IMR-90 (cell line): ENCODE data around the gene FUBP1. TPM values are rescaled to one million over a fixed set of nuclear protein-coding genes. Genes with fewer than 3 reads are reported as not detected.
"Not testable (repeated sequence)": the region's sequence is repeated elsewhere in the genome, so short reads cannot be mapped to it uniquely, and the experiment has no call there.

Experiments
- ATAC-seq: fragments of 200-7000 bp; cut with Tn5 transposase; 2 replicates; pipeline ENCODE4 v1.9.1; 2020; ENCODE audit warnings: low read depth, mild to moderate bottlenecking, moderate library complexity
- BruUV-seq: library from RNA; stranded (reverse); fragments of 400-500 nt; replicated peaks from 2 replicates; lab custom pipeline; 2021; lab: Mats Ljungman, UMichigan
- CTCF ChIA-PET: fragments of 300-600 bp; formaldehyde crosslinking; extraction: SDS; loops from one replicate; lab custom pipeline; 2021; ENCODE audit warnings: antibody characterized with exemption; lab: Yijun Ruan, JAX
- POLR2A ChIA-PET: fragments of 300-600 bp; sonication (Branson Sonifier 250); formaldehyde crosslinking; loops from one replicate; lab custom pipeline; 2022; ENCODE audit warnings: antibody characterized with exemption; ENCODE audit not compliant: unreplicated experiment; lab: Charles Lee
- DNase-seq: peaks from one replicate; pipeline ENCODE4 v3.0.0; 2013
- H2AFZ ChIP-seq: replicated peaks from 2 replicates; pipeline ENCODE3; 2013; ENCODE audit warnings: low read length, mild to moderate bottlenecking; ENCODE audit not compliant: poor library complexity
- H2AK5ac ChIP-seq: 2 replicates; pipeline ENCODE4 v1.6.1; 2013; ENCODE audit warnings: low read depth, low read length, inconsistent platforms
- H2AK9ac ChIP-seq: replicated peaks from 2 replicates; pipeline ENCODE3; 2013; ENCODE audit warnings: mild to moderate bottlenecking, low read depth, low read length, moderate library complexity; ENCODE audit not compliant: poor library complexity
- H2BK120ac ChIP-seq: 2 replicates; pipeline ENCODE4 v1.6.1; 2013; ENCODE audit warnings: low read depth, low read length, inconsistent platforms
- H2BK15ac ChIP-seq: 3 replicates; pipeline ENCODE4 v1.6.1; 2013; ENCODE audit warnings: low read depth, low read length, inconsistent platforms
- H2BK20ac ChIP-seq: 2 replicates; pipeline ENCODE4 v1.6.1; 2013; ENCODE audit warnings: low read depth, mild to moderate bottlenecking, inconsistent platforms, low read length, moderate library complexity
- H2BK5ac ChIP-seq: 2 replicates; pipeline ENCODE4 v1.6.1; 2013; ENCODE audit warnings: mild to moderate bottlenecking, low read depth, low read length, inconsistent platforms; ENCODE audit not compliant: poor library complexity, severe bottlenecking
- H3K14ac ChIP-seq: replicated peaks from 2 replicates; pipeline ENCODE4 v1.6.1; 2013; ENCODE audit warnings: low read depth, low read length, inconsistent platforms
- H3K18ac ChIP-seq: 2 replicates; pipeline ENCODE4 v1.6.1; 2013; ENCODE audit warnings: low read depth, low read length, control low read depth
- H3K23ac ChIP-seq: 2 replicates; pipeline ENCODE4 v1.6.1; 2013; ENCODE audit warnings: low read depth, low read length, inconsistent platforms
- H3K27ac ChIP-seq: 2 replicates; pipeline ENCODE4 v1.5.1; 2013; ENCODE audit warnings: mild to moderate bottlenecking, control low read depth, low read length; ENCODE audit not compliant: insufficient read depth
- H3K27me3 ChIP-seq: 2 replicates; pipeline ENCODE4 v1.6.1; 2013; ENCODE audit warnings: low read length; ENCODE audit not compliant: control insufficient read depth, insufficient read depth
- H3K36me3 ChIP-seq: 2 replicates; pipeline ENCODE4 v1.6.1; 2013; ENCODE audit warnings: low read length, mixed read lengths; ENCODE audit not compliant: control insufficient read depth, insufficient read depth
- H3K4ac ChIP-seq: 2 replicates; pipeline ENCODE4 v1.6.1; 2013; ENCODE audit warnings: low read depth, low read length, inconsistent platforms
- H3K4me1 ChIP-seq: 2 replicates; pipeline ENCODE4 v1.6.1; 2013; ENCODE audit warnings: low read length, mixed read lengths; ENCODE audit not compliant: control insufficient read depth, insufficient read depth
- H3K4me2 ChIP-seq: 2 replicates; pipeline ENCODE4 v1.6.1; 2013; ENCODE audit warnings: low read depth, mild to moderate bottlenecking, control low read depth, low read length, moderate library complexity
- H3K4me3 ChIP-seq: 2 replicates; pipeline ENCODE4 v1.5.1; 2013; ENCODE audit warnings: low read depth, mild to moderate bottlenecking, control low read depth, low read length, moderate library complexity; ENCODE audit not compliant: insufficient read depth
- H3K56ac ChIP-seq: 2 replicates; pipeline ENCODE4 v1.6.1; 2013; ENCODE audit warnings: low read length, inconsistent platforms; ENCODE audit not compliant: insufficient read depth; ENCODE audit errors: extremely low read depth
- H3K79me1 ChIP-seq, 2 experiments: 2 replicates each; pipeline ENCODE4 v1.6.1; 2013; ENCODE audit warnings: low read length in 2 of 2, inconsistent platforms in 1 of 2, low read depth in 1 of 2
- H3K9ac ChIP-seq: 2 replicates; pipeline ENCODE4 v1.6.1; 2013; ENCODE audit warnings: low read depth, low read length, control low read depth
- H3K9me1 ChIP-seq: 2 replicates; pipeline ENCODE4 v1.6.1; 2013; ENCODE audit warnings: low read length, inconsistent platforms; ENCODE audit not compliant: insufficient read depth
- H3K9me3 ChIP-seq: 2 replicates; pipeline ENCODE4 v1.6.1; 2013; ENCODE audit warnings: low read length; ENCODE audit not compliant: control insufficient read depth, insufficient read depth
- H4K20me1 ChIP-seq: 2 replicates; pipeline ENCODE4 v1.6.1; 2013; ENCODE audit warnings: low read length, inconsistent platforms; ENCODE audit not compliant: insufficient read depth
- H4K5ac ChIP-seq: 2 replicates; pipeline ENCODE4 v1.6.1; 2013; ENCODE audit warnings: mild to moderate bottlenecking, low read depth, low read length, control low read depth
- H4K8ac ChIP-seq, 2 experiments: 2 replicates each; pipeline ENCODE4 v1.6.1; 2013; ENCODE audit warnings: low read depth in 2 of 2, low read length in 2 of 2, control low read depth in 1 of 2, inconsistent platforms in 1 of 2
- H4K91ac ChIP-seq: 2 replicates; pipeline ENCODE4 v1.6.1; 2013; ENCODE audit warnings: low read depth, low read length, inconsistent platforms; ENCODE audit not compliant: insufficient read depth
- MAFK ChIP-seq: IDR thresholded peaks from 2 replicates; pipeline ENCODE4 v1.6.1; 2012; ENCODE audit warnings: low read depth, low read length, improper control_type of control experiment
- MAZ ChIP-seq: IDR thresholded peaks from 2 replicates; pipeline ENCODE4 v1.6.1; 2012; ENCODE audit warnings: low read depth, mild to moderate bottlenecking, low read length, improper control_type of control experiment, moderate library complexity, borderline replicate concordance
- NFE2L2 ChIP-seq: fragments of 150-350 bp; IDR thresholded peaks from 2 replicates; pipeline ENCODE4 v1.6.1; 2016; ENCODE audit warnings: low read depth, mild to moderate bottlenecking, low read length
- WGBS, 2 experiments: methylation state at CpG; one replicate each; pipeline versions ENCODE4 v1.1.5 to v1.1.7; 2013; ENCODE audit warnings: missing lambda C conversion rate in 2 of 2; ENCODE audit not compliant: insufficient read length in 1 of 2; ENCODE audit errors: extremely low coverage in 2 of 2; 5-methylcytosine and 5-hydroxymethylcytosine counted together
- dilution Hi-C: fragments of 300-500 bp; cut with HindIII; formaldehyde crosslinking; loops from one replicate; pipeline ENCODE4 v1.14.3; 2018; ENCODE audit warnings: low sequenced_read_pairs; ENCODE audit not compliant: unreplicated experiment
- in situ Hi-C: fragments of 300-500 bp; cut with MboI; formaldehyde crosslinking; loops from 3 replicates; pipeline ENCODE4 v1.14.3; 2019; ENCODE audit warnings: low sequenced_read_pairs, inconsistent platforms, mixed read lengths
- intact Hi-C: fragments of 100-400 bp; cut with micrococcal nuclease; formaldehyde crosslinking; loops from 2 replicates; pipeline ENCODE4 v1.10.0; 2022
- polyA plus RNA-seq, 3 experiments: library from polyadenylated mRNA; depleted of rRNA; stranded (reverse); fragments of >200 nt; gene quantifications; 2 replicates each; pipeline ENCODE4 v1.2.3, GENCODE V29; 2012; ENCODE audit warnings: low replicate concordance in 1 of 3
- total RNA-seq: library from RNA; depleted of rRNA; stranded (reverse); fragments of >200 nt; gene quantifications from 2 replicates; pipeline ENCODE4 v1.2.3, GENCODE V29; 2012

The FUBP1 gene
- total and polyA plus RNA-seq, 2 of the 4 experiments (the other 2 are of a cell fraction): 94.7 to 129 TPM

DNA sequence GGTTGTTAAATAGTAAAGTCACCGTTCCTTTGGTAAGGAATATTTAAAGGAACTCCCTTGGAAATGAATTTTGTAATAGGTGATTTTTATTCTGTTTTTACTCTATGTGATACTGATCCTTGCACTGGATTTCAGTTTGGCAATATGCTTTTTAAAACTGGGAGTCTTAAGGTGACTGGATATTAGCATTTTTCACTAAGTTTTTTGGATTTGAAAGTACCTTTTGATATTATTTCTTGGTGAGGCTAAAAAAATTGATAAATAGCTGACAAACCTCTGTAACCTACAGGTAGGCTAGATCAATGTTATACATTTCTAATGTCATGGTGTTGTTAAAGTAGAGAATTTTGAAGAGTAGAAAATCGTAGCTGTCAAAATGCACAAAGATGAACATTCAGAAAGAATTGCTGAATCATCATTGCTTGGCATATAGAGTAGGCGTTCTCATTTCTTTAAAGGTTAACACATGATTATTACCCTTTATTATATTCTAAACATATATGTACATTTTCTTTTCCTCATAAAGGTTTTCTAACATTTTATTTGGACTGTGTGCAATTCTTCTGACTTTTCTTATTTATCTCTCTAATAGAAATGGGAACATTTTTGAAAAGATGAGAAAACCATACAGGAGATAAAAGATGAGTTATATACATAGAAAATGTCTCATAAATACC is 24.3 kb upstream of the FUBP1 start:
- Histone ChIP-seq H3K4me1 (peaks cover 2% of the 10 kb centered on the region), H2AFZ (no peak overlapping the region), H3K4ac (no peak overlapping the region), H4K20me1 (no peaks in the 10 kb centered on the region; the same call in 1 of the 2 replicates), H3K23ac (no peak overlapping the region), H4K5ac (no peak overlapping the region), H3K9me1 (peaks cover 2% of the 10 kb centered on the region; the same call in 1 of the 2 replicates), H3K4me3 (no peak overlapping the region), H4K8ac (no peak overlapping the region), H3K9ac (peak overlapping the region; percentile 29; the same call in 1 of the 2 replicates), H3K4me2 (peak overlapping the region; percentile 73; the same call in 1 of the 2 replicates), H3K18ac (no peak overlapping the region), H3K79me1 (peaks cover 3 to 13% of the 10 kb centered on the region in 2 experiments; a peak in 3 of 4 replicates), H2BK20ac (no peak overlapping the region), H2AK5ac (no peak overlapping the region), H3K9me3 (no peaks in the 10 kb centered on the region), H2BK15ac (no peak overlapping the region), H3K27ac (peak overlapping the region; percentile 47; the same call in 1 of the 2 replicates), H4K91ac (no peak overlapping the region), H3K56ac (no peak overlapping the region), H3K36me3 (no peaks in the 10 kb centered on the region), H2BK120ac (no peak overlapping the region), H3K14ac (no peak overlapping the region), H3K27me3 (no peaks in the 10 kb centered on the region), H2BK5ac (peak overlapping the region; percentile 100), H2AK9ac (no peak overlapping the region)
- no peak for TF ChIP-seq MAZ
- TF ChIP-seq NFE2L2: peak; percentile 90
- peak; percentile 98 for TF ChIP-seq MAFK
- no peak for ATAC-seq
- no peak for DNase-seq
- intact Hi-C loops (no loop called here), in situ Hi-C loops (no loop called here), dilution Hi-C loops (no loop called here)
- no CpG with 5 or more reads among the region's 3 CpGs for WGBS, 2 experiments
- BruUV-seq: no TSS peak
- ChIA-PET CTCF (no interaction called here), POLR2A (interaction anchor here (1.1 kb wide), 1 partner anchor 28 kb away, joined by 3 read pairs; no protein-coding TSS in a partner anchor)

DNA sequence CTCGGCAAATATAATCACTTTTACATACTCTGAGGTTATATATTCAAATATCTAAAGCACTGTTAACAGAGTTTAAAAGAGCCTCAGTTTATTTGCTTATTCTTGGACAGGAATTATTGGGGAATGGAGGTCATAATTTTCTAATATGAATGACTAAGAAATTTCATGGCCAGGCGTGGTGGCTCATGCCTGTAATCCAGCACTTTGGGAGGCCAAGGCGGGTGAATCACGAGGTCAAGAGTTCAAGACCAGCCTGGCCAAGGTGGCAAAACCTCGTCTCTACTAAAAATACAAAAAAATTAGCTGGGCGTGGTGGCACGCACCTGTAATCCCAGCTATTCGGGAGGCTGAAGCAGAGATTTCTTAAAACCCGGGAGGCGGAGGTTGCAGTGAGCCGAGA is 21.7 kb upstream of the FUBP1 start:
- intact Hi-C loops: not testable (repeated sequence)

More for the DNA sequence above, 21.7 kb upstream of the FUBP1 start:
- in situ Hi-C loops, H3K27me3 ChIP-seq, H3K4ac ChIP-seq, H3K9ac ChIP-seq, ATAC-seq, BruUV-seq, DNase-seq, H4K91ac ChIP-seq, H3K27ac ChIP-seq, H3K23ac ChIP-seq, H2BK120ac ChIP-seq, H3K18ac ChIP-seq, POLR2A ChIA-PET, H3K9me3 ChIP-seq, H2AK5ac ChIP-seq, H3K56ac ChIP-seq, H3K14ac ChIP-seq, H2BK5ac ChIP-seq, H2AFZ ChIP-seq, H3K36me3 ChIP-seq, dilution Hi-C loops, H3K4me1 ChIP-seq, H2BK20ac ChIP-seq, H2BK15ac ChIP-seq, H3K4me2 ChIP-seq, H2AK9ac ChIP-seq, H3K4me3 ChIP-seq, H4K8ac ChIP-seq, H4K5ac ChIP-seq, H4K20me1 ChIP-seq, H3K9me1 ChIP-seq: not testable (repeated sequence)
- CTCF ChIA-PET: interaction anchor here (0.6 kb wide), 2 partner anchors 10 to 325 kb away, joined by 3 to 4 read pairs; no protein-coding TSS in a partner anchor
- peaks cover 10 to 15% of the 10 kb centered on the region in 2 experiments; a peak in 3 of 4 replicates for H3K79me1 ChIP-seq
- WGBS, 2 experiments: 100% methylated on average over 2 of the region's 11 CpGs; no CpG with 5 or more reads in 1 of the 2 experiments
